Measurements from ENCODE around the gene RASL10B.

DNA sequence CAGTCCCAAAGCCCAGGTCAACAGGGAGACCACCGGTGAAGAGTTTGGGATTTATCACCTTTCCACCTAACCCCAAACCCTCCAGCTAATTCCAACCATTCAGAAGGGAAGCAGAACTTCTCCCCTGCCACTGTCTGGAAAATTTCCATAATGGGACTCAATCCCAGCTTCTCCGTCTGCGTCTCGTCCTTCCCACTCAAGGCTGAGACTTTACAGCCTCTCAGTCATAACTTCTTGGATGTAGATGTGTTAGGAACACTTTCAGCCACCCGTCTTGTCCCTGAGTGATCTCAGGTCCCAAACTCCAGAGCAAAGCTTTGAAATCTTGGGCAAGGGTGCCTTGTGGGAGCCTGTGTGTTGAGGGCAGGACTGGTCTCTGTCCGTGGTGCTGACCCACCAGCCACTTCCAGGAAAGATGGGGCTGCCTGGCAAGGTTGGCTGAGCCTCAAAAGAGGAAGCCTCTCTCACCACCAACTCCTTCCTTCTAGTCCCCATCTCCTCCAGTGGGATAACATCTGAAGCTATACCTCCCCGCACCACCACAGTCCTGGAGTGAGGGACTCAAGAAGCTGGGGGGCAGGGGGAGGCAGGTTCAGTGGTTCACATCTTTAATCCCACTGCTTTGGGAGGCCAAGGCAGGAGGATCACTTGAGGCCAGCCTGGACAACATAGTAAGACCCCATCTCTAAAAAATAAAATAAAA lies 12.3 kb downstream of the RASL10B start:
- TF ChIP-seq POLR2A (IDR thresholded peaks at IDR 0.05; ENCODE audit: low read depth, low read length), result no peak
- no peak for TF ChIP-seq POLR2AphosphoS5 (IDR thresholded peaks at IDR 0.05; ENCODE audit: low read depth, low read length)
- no peak for TF ChIP-seq PAX5 (IDR thresholded peaks at IDR 0.05; ENCODE audit: insufficient read depth, low read length, severe bottlenecking)
- no peak for TF ChIP-seq POU2F2 (IDR thresholded peaks at IDR 0.05; ENCODE audit: low read depth, low read length)
